IPS DF 4.7 (cell line): ENCODE results near the gene SLAMF1.
"Not testable (repeated sequence)": the region's sequence is repeated elsewhere in the genome, so short reads cannot be mapped to it uniquely, and the experiment has no call there.

Source experiments
- DNase-seq: peaks from one replicate; pipeline ENCODE4 v3.0.0-alpha.2; 2013; ENCODE audit warnings: low spot score; ENCODE audit errors: extremely low read depth

The SLAMF1 gene

GRCh38 chr1:160605792-160606479 is 40.9 kb downstream of the SLAMF1 start:
- no peak for DNase-seq

GRCh38 chr1:160605205-160605604 is 41.6 kb downstream of the SLAMF1 start:
- DNase-seq = no peak

GRCh38 chr1:160597705-160598104 is 49.1 kb downstream of the SLAMF1 start:
- DNase-seq = no peak

GRCh38 chr1:160597051-160597450 is 49.8 kb downstream of the SLAMF1 start:
- no peak for DNase-seq

- no peak for DNase-seq
Measured at GRCh38 chr1:160590488-160590887, 56.4 kb downstream of the SLAMF1 start.

- no peak for DNase-seq
Measured at GRCh38 chr1:160588468-160588867, 58.4 kb downstream of the SLAMF1 start.

- DNase-seq = no peak
Measured at GRCh38 chr1:160584784-160585183, 62.1 kb downstream of the SLAMF1 start.

- not testable (repeated sequence) for DNase-seq
Measured at GRCh38 chr1:160582976-160583375, 63.9 kb downstream of the SLAMF1 start.

GRCh38 chr1:160581961-160582360 is 64.9 kb downstream of the SLAMF1 start:
- no peak for DNase-seq

GRCh38 chr1:160580221-160580812 is 66.5 kb downstream of the SLAMF1 start:
- DNase-seq = no peak

- DNase-seq = no peak
Measured at GRCh38 chr1:160579216-160579701, 67.6 kb downstream of the SLAMF1 start, which contains the start of gene CD84. TSS of gene CD84 (minus strand) at chr1:160579496. CDS start at chr1:160579437, 59 bp downstream.

GRCh38 chr1:160578525-160579191 is 68.2 kb downstream of the SLAMF1 start:
- no peak for DNase-seq

- DNase-seq = no peak
Measured at GRCh38 chr1:160578175-160578524, 68.7 kb downstream of the SLAMF1 start.

- DNase-seq = no peak
Measured at GRCh38 chr1:160577671-160578070, 69.2 kb downstream of the SLAMF1 start.

- DNase-seq = no peak
Measured at GRCh38 chr1:160576884-160577283, 70.0 kb downstream of the SLAMF1 start.

- no peak for DNase-seq
Measured at GRCh38 chr1:160576390-160576789, 70.5 kb downstream of the SLAMF1 start.

- DNase-seq = no peak
Measured at GRCh38 chr1:160575112-160575664, 71.7 kb downstream of the SLAMF1 start.

GRCh38 chr1:160570840-160571239 is 76.0 kb downstream of the SLAMF1 start:
- DNase-seq = no peak

- DNase-seq = no peak
Measured at GRCh38 chr1:160569806-160570205, 77.0 kb downstream of the SLAMF1 start.

GRCh38 chr1:160567858-160568682 is 78.8 kb downstream of the SLAMF1 start:
- DNase-seq = no peak

- no peak for DNase-seq
Measured at GRCh38 chr1:160567341-160567740, 79.5 kb downstream of the SLAMF1 start.
